HCT116 (cell line): ENCODE measurements around the gene ADIG. TPM values are rescaled to one million over a fixed set of nuclear protein-coding genes. Genes with fewer than 3 reads are reported as not detected.

Experiments
- ATAC-seq: fragments of 200-7000 bp; cut with Tn5 transposase; 2 replicates; pipeline ENCODE4 v1.9.1; 2020; ENCODE audit warnings: mild to moderate bottlenecking, moderate library complexity
- BruUV-seq: library from RNA; stranded (reverse); fragments of 400-500 nt; replicated peaks from 2 replicates; lab custom pipeline; 2021; lab: Mats Ljungman, UMichigan
- CTCF ChIA-PET: fragments of 300-600 bp; sonication (Branson Sonifier 250); formaldehyde crosslinking; loops from one replicate; lab custom pipeline; 2021; ENCODE audit warnings: antibody characterized with exemption; lab: Charles Lee
- POLR2A ChIA-PET: fragments of 300-600, 350-600 bp; sonication (Branson Sonifier 250); formaldehyde crosslinking; loops from one replicate; lab custom pipeline; 2021; ENCODE audit warnings: antibody characterized with exemption; lab: Charles Lee
- RAD21 ChIA-PET, 2 experiments: fragments of 300-600 bp; sonication (Branson Sonifier 250); formaldehyde crosslinking; loops; one replicate each; lab custom pipeline; 2023; ENCODE audit warnings: low total read pairs in 2 of 2; ENCODE audit not compliant: uncharacterized antibody in 2 of 2, unreplicated experiment in 2 of 2, low non-redundant PET in 1 of 2; lab: Charles Lee
- DNase-seq: peaks from one replicate; pipeline ENCODE4 v3.0.0-alpha.2; 2010; ENCODE audit warnings: low read depth, low spot score
- H2AFZ ChIP-seq: fragments of 200-600 bp; shearing (Covaris generic), sonication (generic); 2 replicates; pipeline ENCODE4 v1.6.1; 2017; ENCODE audit warnings: low read depth, mixed run types, mixed read lengths, antibody characterized with exemption, low read length; ENCODE audit not compliant: poor library complexity, severe bottlenecking
- H3K27ac ChIP-seq: 2 replicates; pipeline ENCODE4 v1.5.1; 2012; ENCODE audit warnings: low read depth, low read length
- H3K27me3 ChIP-seq: fragments of 200-600 bp; sonication (generic); 2 replicates; pipeline ENCODE4 v1.6.1; 2016; ENCODE audit warnings: mixed run types, low read length, mixed read lengths; ENCODE audit not compliant: insufficient read depth
- H3K36me3 ChIP-seq, 2 experiments: fragments of 200-500 bp in 1 of 2; fragments of 200-600 bp in 1 of 2; sonication (Bioruptor generic) in 1 of 2; sonication (generic) in 1 of 2; 2 replicates each; pipeline versions ENCODE4 v1.5.1 to v1.6.1; 2014 to 2016; ENCODE audit warnings: low read length in 2 of 2, inconsistent platforms in 1 of 2, mixed read lengths in 1 of 2, mixed run types in 1 of 2; ENCODE audit not compliant: insufficient read depth in 2 of 2, control insufficient read depth in 1 of 2
- H3K4me1 ChIP-seq, 2 experiments: fragments of 200-600 bp in 1 of 2; sonication (generic) in 1 of 2; 2 replicates each; pipeline versions ENCODE4 v1.5.1 to v1.6.1; 2012 to 2017; ENCODE audit warnings: low read length in 2 of 2, inconsistent platforms in 1 of 2, mild to moderate bottlenecking in 1 of 2, mixed read lengths in 1 of 2, mixed run types in 1 of 2, moderate library complexity in 1 of 2; ENCODE audit not compliant: insufficient read depth in 2 of 2, control insufficient read depth in 1 of 2
- H3K4me2 ChIP-seq: fragments of 200-600 bp; sonication (generic); 2 replicates; pipeline ENCODE4 v1.6.1; 2017; ENCODE audit warnings: mixed run types, low read length, mixed read lengths
- H3K4me3 ChIP-seq, 2 experiments: fragments of 200-600 bp in 1 of 2; sonication (generic) in 1 of 2; replicated peaks in 1 of 2; 2 replicates each; pipeline ENCODE4 v1.5.1; 2011 to 2016; ENCODE audit warnings: low read length in 2 of 2, control low read depth in 1 of 2, low read depth in 1 of 2, mild to moderate bottlenecking in 1 of 2, mixed read lengths in 1 of 2, mixed run types in 1 of 2
- H3K79me2 ChIP-seq: fragments of 200-600 bp; sonication (generic); 2 replicates; pipeline ENCODE4 v1.6.1; 2017; ENCODE audit warnings: mild to moderate bottlenecking, mixed run types, low read length, moderate library complexity, mixed read lengths; ENCODE audit not compliant: insufficient read depth
- H3K9ac ChIP-seq: fragments of 200-600 bp; sonication (generic); 2 replicates; pipeline ENCODE4 v1.6.1; 2016; ENCODE audit warnings: low read length, mixed read lengths
- H3K9me2 ChIP-seq: fragments of 200-600 bp; sonication (generic), shearing (Covaris generic); 2 replicates; pipeline ENCODE4 v1.6.1; 2017; ENCODE audit warnings: mixed run types, mild to moderate bottlenecking, moderate library complexity; ENCODE audit not compliant: insufficient read depth
- H3K9me3 ChIP-seq, 2 experiments: fragments of 200-500 bp in 1 of 2; fragments of 200-600 bp in 1 of 2; sonication (Bioruptor generic) in 1 of 2; sonication (generic) in 1 of 2; 2 replicates each; pipeline ENCODE4 v1.6.1; 2014 to 2017; ENCODE audit warnings: low read length in 2 of 2, mixed read lengths in 2 of 2, inconsistent platforms in 1 of 2, low read depth in 1 of 2, mild to moderate bottlenecking in 1 of 2, mixed run types in 1 of 2, moderate library complexity in 1 of 2; ENCODE audit not compliant: control insufficient read depth in 1 of 2, insufficient read depth in 1 of 2
- H4K20me1 ChIP-seq: fragments of 200-600 bp; sonication (generic), shearing (Covaris generic); 2 replicates; pipeline ENCODE4 v1.6.1; 2017; ENCODE audit warnings: mixed run types, mild to moderate bottlenecking, moderate library complexity; ENCODE audit not compliant: insufficient read depth
- ATF3 ChIP-seq: IDR thresholded peaks from 2 replicates; pipeline ENCODE4 v1.6.1; 2012
- CBX3 ChIP-seq: IDR thresholded peaks from 2 replicates; pipeline ENCODE4 v1.6.1; 2012; ENCODE audit warnings: low read depth
- CEBPB ChIP-seq: IDR thresholded peaks from 2 replicates; pipeline ENCODE4 v1.6.1; 2012; ENCODE audit warnings: low read depth
- CTCF ChIP-seq, 3 experiments: fragments of 200-600 bp in 1 of 3; sonication (generic) in 1 of 3; IDR thresholded peaks in 2 of 3; conservative IDR thresholded peaks in 1 of 3; 2 replicates each; pipeline ENCODE4 v1.5.1; 2012 to 2017; ENCODE audit warnings: low read depth in 2 of 3, low read length in 2 of 3, antibody characterized with exemption in 1 of 3, borderline replicate concordance in 1 of 3, control low read depth in 1 of 3, mild to moderate bottlenecking in 1 of 3, mixed read lengths in 1 of 3, mixed run types in 1 of 3, moderate library complexity in 1 of 3; ENCODE audit not compliant: insufficient read depth in 1 of 3
- EGR1 ChIP-seq: IDR thresholded peaks from 2 replicates; pipeline ENCODE4 v1.6.1; 2012; ENCODE audit warnings: low read depth
- ELF1 ChIP-seq: IDR thresholded peaks from 2 replicates; pipeline ENCODE4 v1.6.1; 2012; ENCODE audit warnings: low read depth, borderline replicate concordance
- EZH2 ChIP-seq: fragments of 200-600 bp; sonication (generic); IDR thresholded peaks from 2 replicates; pipeline ENCODE4 v1.6.1; 2017; ENCODE audit warnings: antibody characterized with exemption, mixed run types
- EZH2phosphoT487 ChIP-seq: fragments of 200-600 bp; IDR thresholded peaks from 2 replicates; pipeline ENCODE4 v1.6.1; 2018; ENCODE audit warnings: antibody characterized with exemption, borderline replicate concordance
- FOSL1 ChIP-seq: IDR thresholded peaks from 2 replicates; pipeline ENCODE4 v1.6.1; 2012; ENCODE audit warnings: low read depth
- JUND ChIP-seq: IDR thresholded peaks from 2 replicates; pipeline ENCODE4 v1.6.1; 2012
- POLR2AphosphoS5 ChIP-seq: IDR thresholded peaks from 2 replicates; pipeline ENCODE4 v1.6.1; 2011; ENCODE audit warnings: mild to moderate bottlenecking, low read depth, low read length, moderate library complexity
- RAD21 ChIP-seq: IDR thresholded peaks from 2 replicates; pipeline ENCODE4 v1.6.1; 2012; ENCODE audit warnings: low read depth, mild to moderate bottlenecking
- SIN3A ChIP-seq: IDR thresholded peaks from 2 replicates; pipeline ENCODE4 v1.6.1; 2012; ENCODE audit warnings: low read depth
- SP1 ChIP-seq: IDR thresholded peaks from 2 replicates; pipeline ENCODE4 v1.6.1; 2012; ENCODE audit warnings: low read depth
- SRF ChIP-seq: IDR thresholded peaks from 2 replicates; pipeline ENCODE4 v1.6.1; 2012; ENCODE audit warnings: low read depth
- TCF7L2 ChIP-seq: IDR thresholded peaks from 2 replicates; pipeline ENCODE4 v1.7.0; 2011; ENCODE audit warnings: borderline replicate concordance, inconsistent platforms; ENCODE audit not compliant: insufficient read depth, insufficient read length; ENCODE audit errors: extremely low read depth
- YY1 ChIP-seq: IDR thresholded peaks from 2 replicates; pipeline ENCODE4 v1.6.1; 2011; ENCODE audit warnings: low read length, low read depth, moderate library complexity, mild to moderate bottlenecking; ENCODE audit not compliant: insufficient replicate concordance; ENCODE audit errors: extremely low read depth
- ZFX ChIP-seq: fragments of 450-650 bp; IDR thresholded peaks from 2 replicates; pipeline ENCODE4 v1.6.1; 2017
- ZNF274 ChIP-seq: fragments of 200-500 bp; sonication (Bioruptor generic); IDR thresholded peaks from 2 replicates; pipeline ENCODE4 v1.6.1; 2014; ENCODE audit warnings: mild to moderate bottlenecking, low read depth, low read length, inconsistent platforms
- intact Hi-C: fragments of 100-400 bp; cut with micrococcal nuclease; formaldehyde crosslinking; loops from 2 replicates; pipeline ENCODE4 v1.10.0; 2022
- total RNA-seq: library from RNA; stranded (reverse); gene quantifications from one replicate; pipeline ENCODE4 v1.2.1, GENCODE V29; 2021; ENCODE audit not compliant: unreplicated experiment
- TF ChIP-seq, protein P1 (sequence below): IDR thresholded peaks from 2 replicates; pipeline ENCODE4 v1.6.1; 2012; ENCODE audit warnings: low read depth

Gene ADIG
- total RNA-seq, 1 experiment from 2014 or later, result not detected

- no peak for TF ChIP-seq ZFX
Measured at GRCh38 chr20:38584099-38584763, 3.2 kb downstream of the ADIG start (continued).

GRCh38 chr20:38585404-38586180 is 4.6 kb downstream of the ADIG start:
- Histone ChIP-seq H3K27ac (no peak overlapping the region), H3K27me3 (0 out of 2 replicates have a peak, but pooled peaks cover 3% of the 10 kb centered on the region), H3K4me2 (no peak overlapping the region), H3K36me3 (no peaks in the 10 kb centered on the region), H3K79me2 (no peaks in the 10 kb centered on the region), H3K9ac (no peak overlapping the region), H2AFZ (no peak overlapping the region), H4K20me1 (no peaks in the 10 kb centered on the region), H3K4me3 (no peak overlapping the region), H3K9me3 (no peaks in the 10 kb centered on the region), H3K9me2 (no peaks in the 10 kb centered on the region), H3K4me1 (no peaks in the 10 kb centered on the region)
- intact Hi-C loops, result no loop called here
- ChIA-PET CTCF (no interaction called here), RAD21 (no interaction called here), POLR2A (no interaction called here)
- ATAC-seq (no peak), DNase-seq (no peak)
- BruUV-seq, result no TSS peak
- TF ChIP-seq ATF3, result no peak
- TF ChIP-seq ZNF274, result no peak
- TF ChIP-seq JUND, result no peak
- no peak for TF ChIP-seq ELF1
- no peak for TF ChIP-seq EZH2
- TF ChIP-seq POLR2AphosphoS5, result no peak
- TF ChIP-seq EZH2phosphoT487, result no peak
- no peak for TF ChIP-seq CBX3
- no peak for TF ChIP-seq RAD21
- no peak for TF ChIP-seq EGR1
- TF ChIP-seq SP1, result no peak
- no peak for TF ChIP-seq YY1
- no peak for TF ChIP-seq CTCF (IDR thresholded peaks at IDR 0.05 in 2 of 3, conservative IDR thresholded peaks at IDR 0.05 in 1 of 3; ENCODE audit: borderline replicate concordance in 1 of 3, insufficient read depth in 1 of 3, low read depth in 2 of 3, low read length in 2 of 3)
- TF ChIP-seq, protein P1, sequence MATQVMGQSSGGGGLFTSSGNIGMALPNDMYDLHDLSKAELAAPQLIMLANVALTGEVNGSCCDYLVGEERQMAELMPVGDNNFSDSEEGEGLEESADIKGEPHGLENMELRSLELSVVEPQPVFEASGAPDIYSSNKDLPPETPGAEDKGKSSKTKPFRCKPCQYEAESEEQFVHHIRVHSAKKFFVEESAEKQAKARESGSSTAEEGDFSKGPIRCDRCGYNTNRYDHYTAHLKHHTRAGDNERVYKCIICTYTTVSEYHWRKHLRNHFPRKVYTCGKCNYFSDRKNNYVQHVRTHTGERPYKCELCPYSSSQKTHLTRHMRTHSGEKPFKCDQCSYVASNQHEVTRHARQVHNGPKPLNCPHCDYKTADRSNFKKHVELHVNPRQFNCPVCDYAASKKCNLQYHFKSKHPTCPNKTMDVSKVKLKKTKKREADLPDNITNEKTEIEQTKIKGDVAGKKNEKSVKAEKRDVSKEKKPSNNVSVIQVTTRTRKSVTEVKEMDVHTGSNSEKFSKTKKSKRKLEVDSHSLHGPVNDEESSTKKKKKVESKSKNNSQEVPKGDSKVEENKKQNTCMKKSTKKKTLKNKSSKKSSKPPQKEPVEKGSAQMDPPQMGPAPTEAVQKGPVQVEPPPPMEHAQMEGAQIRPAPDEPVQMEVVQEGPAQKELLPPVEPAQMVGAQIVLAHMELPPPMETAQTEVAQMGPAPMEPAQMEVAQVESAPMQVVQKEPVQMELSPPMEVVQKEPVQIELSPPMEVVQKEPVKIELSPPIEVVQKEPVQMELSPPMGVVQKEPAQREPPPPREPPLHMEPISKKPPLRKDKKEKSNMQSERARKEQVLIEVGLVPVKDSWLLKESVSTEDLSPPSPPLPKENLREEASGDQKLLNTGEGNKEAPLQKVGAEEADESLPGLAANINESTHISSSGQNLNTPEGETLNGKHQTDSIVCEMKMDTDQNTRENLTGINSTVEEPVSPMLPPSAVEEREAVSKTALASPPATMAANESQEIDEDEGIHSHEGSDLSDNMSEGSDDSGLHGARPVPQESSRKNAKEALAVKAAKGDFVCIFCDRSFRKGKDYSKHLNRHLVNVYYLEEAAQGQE, result no peak
- TF ChIP-seq SIN3A, result no peak
- no peak for TF ChIP-seq CEBPB
- no peak for TF ChIP-seq FOSL1
- TF ChIP-seq TCF7L2, result no peak
- no peak for TF ChIP-seq SRF
- no peak for TF ChIP-seq ZFX
